Keratinocyte (primary cell): ENCODE data around the gene OR8D4. TPM values are rescaled to one million over a fixed set of nuclear protein-coding genes. Genes with fewer than 3 reads are reported as not detected.

ENCODE experiments used
- DNase-seq: peaks from one replicate; pipeline ENCODE4 v3.0.0-alpha.2; 2011; ENCODE audit warnings: low read depth, missing footprints, low spot score
- FAIRE-seq: peaks from 2 replicates; lab custom pipeline; 2011; peaks lifted over from hg19 to GRCh38; lab: Jason Lieb, UNC
- H2AFZ ChIP-seq: 2 replicates; pipeline ENCODE4 v1.6.0; 2012; ENCODE audit warnings: low read length, control low read depth, inconsistent platforms; ENCODE audit not compliant: control insufficient read depth
- H3K27ac ChIP-seq: 2 replicates; pipeline ENCODE4 v1.5.1; 2011; ENCODE audit warnings: low read length; ENCODE audit not compliant: control insufficient read depth, insufficient read depth
- H3K27me3 ChIP-seq: 3 replicates; pipeline ENCODE4 v1.6.0; 2011; ENCODE audit warnings: low read length; ENCODE audit not compliant: control insufficient read depth, insufficient read depth; ENCODE audit errors: extremely low read depth
- H3K36me3 ChIP-seq, 2 experiments: 2 replicates in 1 of 2; 3 replicates in 1 of 2; pipeline ENCODE4 v1.5.1; 2011; ENCODE audit warnings: low read length in 2 of 2, mild to moderate bottlenecking in 1 of 2; ENCODE audit not compliant: control insufficient read depth in 2 of 2, insufficient read depth in 2 of 2; ENCODE audit errors: extremely low read depth in 1 of 2
- H3K4me1 ChIP-seq: 3 replicates; pipeline ENCODE4 v1.5.1; 2011; ENCODE audit warnings: low read length; ENCODE audit not compliant: control insufficient read depth, insufficient read depth; ENCODE audit errors: extremely low read depth
- H3K4me2 ChIP-seq: 3 replicates; pipeline ENCODE4 v1.6.0; 2011; ENCODE audit warnings: low read depth, low read length; ENCODE audit not compliant: control insufficient read depth, insufficient read depth; ENCODE audit errors: extremely low read depth
- H3K4me3 ChIP-seq, 3 experiments: fragments of 200-600 bp in 1 of 3; sonication (generic) in 1 of 3; 2 replicates in 2 of 3; 3 replicates in 1 of 3; pipeline ENCODE4 v1.5.1; 2011 to 2016; ENCODE audit warnings: low read length in 3 of 3, mild to moderate bottlenecking in 3 of 3, control low read depth in 2 of 3, inconsistent platforms in 1 of 3, low read depth in 1 of 3, mixed read lengths in 1 of 3, mixed run types in 1 of 3, moderate library complexity in 1 of 3; ENCODE audit not compliant: control insufficient read depth in 2 of 3, insufficient read depth in 2 of 3; ENCODE audit errors: extremely low read depth in 1 of 3
- H3K79me2 ChIP-seq: 2 replicates; pipeline ENCODE4 v1.6.0; 2012; ENCODE audit warnings: low read length; ENCODE audit not compliant: control insufficient read depth, insufficient read depth
- H3K9ac ChIP-seq: 3 replicates; pipeline ENCODE4 v1.6.0; 2011; ENCODE audit warnings: low read length; ENCODE audit not compliant: control insufficient read depth, insufficient read depth; ENCODE audit errors: extremely low read depth
- H3K9me1 ChIP-seq: 3 replicates; pipeline ENCODE4 v1.6.0; 2011; ENCODE audit warnings: low read length; ENCODE audit not compliant: control insufficient read depth, insufficient read depth; ENCODE audit errors: extremely low read depth
- H3K9me3 ChIP-seq: 2 replicates; pipeline ENCODE4 v1.5.1; 2012; ENCODE audit warnings: low read depth, low read length; ENCODE audit not compliant: control insufficient read depth
- H4K20me1 ChIP-seq: 3 replicates; pipeline ENCODE4 v1.6.0; 2011; ENCODE audit warnings: low read length; ENCODE audit not compliant: control insufficient read depth, insufficient read depth; ENCODE audit errors: extremely low read depth
- CTCF ChIP-seq, 3 experiments: IDR thresholded peaks in 1 of 3; conservative IDR thresholded peaks in 1 of 3; optimal IDR thresholded peaks in 1 of 3; 2 replicates in 2 of 3; 3 replicates in 1 of 3; pipeline versions ENCODE3 to v1.5.1; 2011; ENCODE audit warnings: low read length in 3 of 3, mild to moderate bottlenecking in 3 of 3, moderate library complexity in 2 of 3, control low read depth in 1 of 3, inconsistent platforms in 1 of 3; ENCODE audit not compliant: insufficient read depth in 2 of 3; ENCODE audit errors: extremely low read depth in 1 of 3
- EZH2 ChIP-seq: IDR thresholded peaks from one replicate; pipeline ENCODE4 v1.6.1; 2012; ENCODE audit warnings: inconsistent platforms, mild to moderate bottlenecking, low read length, moderate library complexity
- dilution Hi-C: fragments of 300-500 bp; cut with MboI; formaldehyde crosslinking; loops from one replicate; pipeline ENCODE4 v1.7.0; 2020; ENCODE audit warnings: low sequenced_read_pairs; ENCODE audit not compliant: extremely low pct_ligation_motif_present
- polyA minus RNA-seq, 3 experiments: library from RNA; depleted of rRNA, polyadenylated mRNA; stranded (reverse); fragments of >200 nt; gene quantifications; 1 replicate in 1 of 3; 2 replicates in 1 of 3; 3 replicates in 1 of 3; pipeline ENCODE4 v1.2.3, GENCODE V29; 2011
- polyA plus RNA-seq, 5 experiments: library from polyadenylated mRNA; depleted of rRNA in 3 of 5; stranded (reverse) in 3 of 5; stranded (forward) in 1 of 5; unstranded in 1 of 5; fragments of >200 nt; gene quantifications; 1 replicate in 1 of 5; 2 replicates in 3 of 5; 3 replicates in 1 of 5; pipeline versions ENCODE4 v1.2.1 to v1.2.3, GENCODE V29; 2011 to 2012; ENCODE audit warnings: missing spikeins in 2 of 5, low read depth in 1 of 5, low replicate concordance in 1 of 5

Gene OR8D4
- polyA plus RNA-seq (not detected in 3 replicates), polyA minus RNA-seq (not detected in 3 replicates)
- polyA plus RNA-seq (2011; ENCODE audit: low read depth), result not detected
- polyA plus RNA-seq (2011; cell fraction: cytosol; rRNA removed), result not detected in 2 replicates
- polyA plus RNA-seq (2011; cell fraction: nucleus; rRNA removed), result not detected in 2 replicates
- not detected in 2 replicates for polyA plus RNA-seq (2012; ENCODE audit: low replicate concordance)
- polyA minus RNA-seq (2011; cell fraction: cytosol; rRNA and poly(A)+ RNA removed), result not detected
- polyA minus RNA-seq (2011; cell fraction: nucleus; rRNA and poly(A)+ RNA removed), result not detected in 2 replicates

GRCh38 chr11:123901867-123902266 lies at the start of gene OR8D4:
Gene OR8D4 (plus strand): TSS chr11:123902167. CDS start chr11:123906432, 4,265 bp downstream.
- H3K9ac ChIP-seq, result no peak within 1 kb of the TSS
- no peak within 1 kb of the TSS for H3K4me3 ChIP-seq
- DNase-seq (no peak), FAIRE-seq (no peak)
- no peaks in the 10 kb centered on the region for H4K20me1 ChIP-seq
- no peak within 1 kb of the TSS for H2AFZ ChIP-seq
- H3K4me2 ChIP-seq, result no peak within 1 kb of the TSS
- no peaks in the 10 kb centered on the region for H3K9me3 ChIP-seq
- dilution Hi-C loops, result no loop called here
- no peaks in the 10 kb centered on the region for H3K27me3 ChIP-seq
- no peaks in the 10 kb centered on the region for H3K79me2 ChIP-seq
- H3K9me1 ChIP-seq, result no peaks in the 10 kb centered on the region
- H3K36me3 ChIP-seq, result no peaks in the 10 kb centered on the region
- no peaks in the 10 kb centered on the region for H3K4me1 ChIP-seq
- no peak within 1 kb of the TSS for H3K27ac ChIP-seq
- TF ChIP-seq CTCF (optimal IDR thresholded peaks at IDR 0.05 in 1 of 3, IDR thresholded peaks at IDR 0.05 in 1 of 3, conservative IDR thresholded peaks at IDR 0.05 in 1 of 3; ENCODE audit: extremely low read depth in 1 of 3, insufficient read depth in 2 of 3, low read length in 3 of 3) (no peak), EZH2 (no peak)

- H3K36me3 ChIP-seq, result no peaks in the 10 kb centered on the region
- no peaks in the 10 kb centered on the region for H3K4me1 ChIP-seq
- H3K27me3 ChIP-seq, result no peaks in the 10 kb centered on the region
- FAIRE-seq (no peak), DNase-seq (no peak)
- H3K79me2 ChIP-seq, result no peaks in the 10 kb centered on the region
- no peak overlapping the region for H2AFZ ChIP-seq
- H4K20me1 ChIP-seq, result no peaks in the 10 kb centered on the region
- H3K9me3 ChIP-seq, result no peaks in the 10 kb centered on the region
- no peaks in the 10 kb centered on the region for H3K9me1 ChIP-seq
- H3K4me3 ChIP-seq, result no peak overlapping the region
- no peak overlapping the region for H3K4me2 ChIP-seq
- no peak overlapping the region for H3K27ac ChIP-seq
- TF ChIP-seq EZH2 (no peak), CTCF (optimal IDR thresholded peaks at IDR 0.05 in 1 of 3, IDR thresholded peaks at IDR 0.05 in 1 of 3, conservative IDR thresholded peaks at IDR 0.05 in 1 of 3; ENCODE audit: extremely low read depth in 1 of 3, insufficient read depth in 2 of 3, low read length in 3 of 3) (no peak)
- dilution Hi-C loops, result no loop called here
- no peak overlapping the region for H3K9ac ChIP-seq
Observed at GRCh38 chr11:123852321-123852720, 49.6 kb upstream of the OR8D4 start.
